AG04449 (cell line): ENCODE results near the gene TMEM126A.

Experiments
- CTCF ChIA-PET: fragments of 350-600 bp; formaldehyde crosslinking; extraction: SDS; loops from one replicate; lab custom pipeline; 2021; ENCODE audit warnings: antibody characterized with exemption; lab: Yijun Ruan, JAX
- POLR2A ChIA-PET: fragments of 400-600, 350-600 bp; formaldehyde crosslinking; extraction: SDS; loops from one replicate; lab custom pipeline; 2020; ENCODE audit warnings: antibody characterized with exemption, inconsistent platforms; lab: Yijun Ruan, JAX
- DNase-seq: peaks from one replicate; pipeline ENCODE4 v3.0.0-alpha.2; 2010; ENCODE audit warnings: low read depth, low spot score
- H3K4me3 ChIP-seq: 2 replicates; pipeline ENCODE4 v1.5.1; 2011; ENCODE audit warnings: low read depth, mild to moderate bottlenecking, control low read depth, low read length
- TF ChIP-seq, protein P1 (sequence below): IDR thresholded peaks from one replicate; pipeline ENCODE4 v1.5.1; 2011; ENCODE audit warnings: mild to moderate bottlenecking, moderate library complexity, low read length, control low read depth, inconsistent platforms; ENCODE audit not compliant: insufficient read depth; ENCODE audit errors: missing control alignments

TMEM126A gene

DNA sequence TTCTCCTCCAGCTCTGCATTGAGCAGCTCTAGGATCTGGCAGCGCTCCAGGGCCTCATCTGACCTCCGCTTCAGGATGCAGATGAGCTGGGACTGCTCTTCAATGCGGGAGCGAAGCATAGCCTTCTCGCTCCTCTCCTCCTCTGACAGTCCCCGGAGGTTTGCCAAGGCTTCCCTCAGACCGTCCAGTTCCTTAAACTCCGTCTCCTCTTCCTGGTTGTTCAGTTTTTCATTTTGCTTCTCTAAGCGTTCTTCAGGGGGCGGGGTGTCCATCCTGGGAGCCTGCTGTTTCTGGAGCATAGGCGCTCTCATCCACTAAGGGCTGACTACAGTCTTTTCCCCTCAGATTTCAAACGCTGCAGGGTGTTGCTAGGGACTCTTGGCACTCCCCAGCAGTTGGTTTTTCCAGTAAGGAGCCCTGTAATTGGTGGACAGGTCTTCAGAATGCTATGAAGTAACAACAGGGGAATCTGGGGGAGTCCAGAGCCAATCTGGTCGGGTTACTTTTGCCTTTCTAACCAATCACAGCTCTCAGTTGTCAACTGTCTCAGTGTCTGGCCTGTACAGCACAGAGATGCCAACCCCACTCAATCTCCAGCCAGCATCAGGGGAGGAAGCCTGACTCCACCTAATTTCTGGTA, 38.2 kb downstream of the TMEM126A start, which contains the start of gene CCDC89:
Gene CCDC89 (minus strand): TSS at position 376 of the 640 bp plus-strand sequence. CDS start 65 bp downstream, at position 311.
- POLR2A ChIA-PET: interaction anchor here (0.9 kb wide), 1 partner anchor 21 kb away, joined by 4 read pairs; the partner anchor contains the start of gene CREBZF
- peak within 1 kb of the TSS; percentile 40 for H3K4me3 ChIP-seq
- peak; percentile 58 for DNase-seq
- TF ChIP-seq, protein P1, sequence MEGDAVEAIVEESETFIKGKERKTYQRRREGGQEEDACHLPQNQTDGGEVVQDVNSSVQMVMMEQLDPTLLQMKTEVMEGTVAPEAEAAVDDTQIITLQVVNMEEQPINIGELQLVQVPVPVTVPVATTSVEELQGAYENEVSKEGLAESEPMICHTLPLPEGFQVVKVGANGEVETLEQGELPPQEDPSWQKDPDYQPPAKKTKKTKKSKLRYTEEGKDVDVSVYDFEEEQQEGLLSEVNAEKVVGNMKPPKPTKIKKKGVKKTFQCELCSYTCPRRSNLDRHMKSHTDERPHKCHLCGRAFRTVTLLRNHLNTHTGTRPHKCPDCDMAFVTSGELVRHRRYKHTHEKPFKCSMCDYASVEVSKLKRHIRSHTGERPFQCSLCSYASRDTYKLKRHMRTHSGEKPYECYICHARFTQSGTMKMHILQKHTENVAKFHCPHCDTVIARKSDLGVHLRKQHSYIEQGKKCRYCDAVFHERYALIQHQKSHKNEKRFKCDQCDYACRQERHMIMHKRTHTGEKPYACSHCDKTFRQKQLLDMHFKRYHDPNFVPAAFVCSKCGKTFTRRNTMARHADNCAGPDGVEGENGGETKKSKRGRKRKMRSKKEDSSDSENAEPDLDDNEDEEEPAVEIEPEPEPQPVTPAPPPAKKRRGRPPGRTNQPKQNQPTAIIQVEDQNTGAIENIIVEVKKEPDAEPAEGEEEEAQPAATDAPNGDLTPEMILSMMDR: no peak
- CTCF ChIA-PET: interaction anchor here (1.2 to 4.5 kb wide), 4 partner anchors 10 to 169 kb away, joined by 3 to 21 read pairs (median 4); partner anchors contain the start of gene CCDC83

DNA sequence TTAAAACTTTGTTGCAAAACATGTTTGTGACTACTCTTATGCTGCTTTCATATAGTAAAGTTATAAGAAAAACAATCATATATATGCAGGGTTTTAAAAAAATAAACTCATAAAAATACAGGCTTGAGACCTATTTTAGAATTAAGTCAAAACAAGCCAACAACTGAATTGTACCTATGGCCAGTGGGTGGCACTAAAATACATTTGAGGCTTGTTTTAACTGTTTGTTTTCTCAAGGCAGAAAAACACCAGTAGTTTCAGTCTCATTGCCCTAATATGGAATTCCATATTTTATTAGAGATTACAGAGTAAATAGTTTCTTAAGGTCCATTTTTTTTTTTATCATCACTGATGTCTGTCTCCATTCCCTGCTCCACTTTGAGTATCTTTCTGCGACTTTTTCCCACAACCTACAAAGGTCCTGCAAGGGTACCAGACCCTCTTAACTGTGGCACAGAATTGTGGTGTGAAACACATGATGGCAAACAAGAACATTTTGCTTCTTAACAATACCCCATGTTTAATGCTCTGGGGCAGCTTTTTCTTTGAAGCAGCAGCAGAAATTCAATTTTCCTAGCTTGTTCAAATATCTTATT, 46.7 kb downstream of the TMEM126A start:
- TF ChIP-seq, protein P1: peak; percentile 56
- ChIA-PET CTCF (interaction anchor here (0.8 to 6.7 kb wide), 17 partner anchors 9 to 597 kb away, joined by 3 to 62 read pairs (median 5); partner anchors contain the start of genes CCDC83 and CCDC89), POLR2A (no interaction called here)
- DNase-seq: no peak
- H3K4me3 ChIP-seq: no peak overlapping the region

DNA sequence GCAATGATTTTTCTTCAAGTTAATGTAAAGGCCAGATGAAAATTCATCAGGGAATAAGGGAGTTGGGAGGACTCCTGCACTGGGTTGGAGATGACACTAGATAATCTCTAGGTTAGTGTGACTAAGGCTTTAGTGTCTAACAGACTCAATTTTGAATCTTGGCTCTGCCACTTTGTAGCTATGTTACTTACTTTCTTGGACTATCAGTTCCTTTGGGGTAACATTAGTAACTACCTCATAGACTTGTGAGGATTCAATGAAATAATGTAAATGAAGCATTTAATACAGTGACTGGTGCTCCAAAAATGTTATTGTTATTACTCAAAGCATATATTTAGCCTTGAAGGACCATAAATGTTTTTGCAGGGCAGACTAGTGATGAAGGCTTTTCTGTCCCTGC, 47.8 kb downstream of the TMEM126A start:
- ChIA-PET POLR2A (no interaction called here), CTCF (interaction anchor here (0.6 to 6.7 kb wide), 15 partner anchors 10 to 596 kb away, joined by 3 to 62 read pairs (median 3); partner anchors contain the start of genes CCDC83 and CCDC89)
- TF ChIP-seq, protein P1: no peak
- H3K4me3 ChIP-seq: no peak overlapping the region
- DNase-seq: no peak

DNA sequence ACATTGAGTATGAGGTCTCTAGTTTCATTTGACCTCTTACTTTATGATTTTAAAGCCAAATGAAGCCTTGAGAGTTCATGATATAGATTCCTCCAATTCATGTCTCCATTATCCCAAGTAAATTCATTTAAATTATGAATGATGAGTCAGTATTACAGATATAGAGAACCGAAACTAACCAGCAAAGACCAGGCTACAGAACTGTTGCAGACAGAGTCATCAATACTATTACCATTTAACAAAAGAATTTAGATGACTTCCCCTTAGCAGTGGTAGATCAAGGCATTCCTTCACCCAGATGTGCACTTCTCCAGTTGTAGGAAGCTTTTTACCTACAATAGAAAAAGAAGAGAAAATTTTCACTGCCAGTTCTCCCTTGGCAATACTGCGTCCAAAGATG, 50.0 kb downstream of the TMEM126A start:
- TF ChIP-seq, protein P1: no peak
- no peak overlapping the region for H3K4me3 ChIP-seq
- no peak for DNase-seq
- CTCF ChIA-PET: interaction anchor here (1.4 to 2.9 kb wide), 3 partner anchors 11 to 157 kb away, joined by 4 to 21 read pairs (median 4); partner anchors contain the start of genes CCDC83 and CCDC89
- POLR2A ChIA-PET: no interaction called here

DNA sequence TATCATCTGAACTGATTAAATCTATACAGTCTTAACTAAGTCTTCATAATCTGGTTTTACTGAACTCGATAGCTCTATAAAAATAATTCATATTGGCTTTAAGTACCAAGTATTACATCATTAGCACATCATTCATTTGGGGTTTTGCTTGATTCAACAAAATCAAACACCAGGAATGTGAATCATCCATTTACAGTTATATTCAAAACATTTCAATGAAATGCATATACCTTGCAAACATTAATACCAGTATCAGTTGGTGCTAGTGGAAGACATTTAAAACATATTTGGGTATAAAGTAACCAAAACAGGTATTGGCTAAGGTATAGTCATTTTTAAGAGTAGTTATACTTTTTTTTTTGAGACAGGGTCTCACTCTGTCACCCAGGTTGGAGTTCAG, 50.4 kb downstream of the TMEM126A start:
- CTCF ChIA-PET: interaction anchor here (1.4 to 2.1 kb wide), 3 partner anchors 10 to 156 kb away, joined by 4 to 7 read pairs (median 4); partner anchors contain the start of gene CCDC83
- POLR2A ChIA-PET: no interaction called here
- no peak for DNase-seq
- H3K4me3 ChIP-seq: no peak overlapping the region
- TF ChIP-seq, protein P1: no peak
